ENCODE results near the gene BCL2L1.
A peak's percentile ranks its signal among the peaks of the same experiment; 100 is the strongest.
"Not testable (repeated sequence)": the region's sequence is repeated elsewhere in the genome, so short reads cannot be mapped to it uniquely, and the experiment has no call there.

Gene BCL2L1

GRCh38 chr20:31673943-31674463, 48.7 kb downstream of the BCL2L1 start:
- H3K79me1 ChIP-seq (ENCODE audit: low read length) = peaks cover 5% of the 10 kb centered on the region
- no peak overlapping the region for H3K9ac ChIP-seq (ENCODE audit: low read length)
- no CpG with 5 or more reads among the region's 2 CpGs for whole genome bisulfite sequencing (ENCODE audit: extremely low coverage, insufficient coverage, low lambda C conversion rate)
- H2AK5ac ChIP-seq (ENCODE audit: low read length) = no peak overlapping the region
- H3K23ac ChIP-seq (ENCODE audit: low read length) = no peak overlapping the region
- H2BK5ac ChIP-seq (ENCODE audit: low read length) = no peak overlapping the region
- no peak overlapping the region for H3K4ac ChIP-seq (ENCODE audit: low read depth, low read length)
- DNase-seq = no peak
- no peak overlapping the region for H3K4me3 ChIP-seq (ENCODE audit: low read length)
- no peaks in the 10 kb centered on the region for H3K36me3 ChIP-seq (ENCODE audit: control insufficient read depth, insufficient read depth, low read length)
- no peaks in the 10 kb centered on the region for H3K79me2 ChIP-seq (ENCODE audit: control insufficient read depth, insufficient read depth, low read length)
- no peak overlapping the region for H3K27ac ChIP-seq (ENCODE audit: low read depth, low read length)
- H3K18ac ChIP-seq (ENCODE audit: low read length) = no peak overlapping the region
- peaks cover 20% of the 10 kb centered on the region for H3K4me1 ChIP-seq (ENCODE audit: control insufficient read depth, low read depth, low read length)
- no peaks in the 10 kb centered on the region for H3K27me3 ChIP-seq (ENCODE audit: insufficient read depth, low read length, poor library complexity)
- H4K5ac ChIP-seq (ENCODE audit: low read length) = no peak overlapping the region
- H2BK120ac ChIP-seq (ENCODE audit: low read depth, low read length) = no peak overlapping the region
- H4K8ac ChIP-seq (ENCODE audit: low read depth, low read length) = no peak overlapping the region
- no peak overlapping the region for H3K56ac ChIP-seq (ENCODE audit: low read length)
- H2BK15ac ChIP-seq (replicated peaks; ENCODE audit: low read depth) = no peak overlapping the region
- H3K4me2 ChIP-seq (ENCODE audit: low read length) = no peak overlapping the region

DNA sequence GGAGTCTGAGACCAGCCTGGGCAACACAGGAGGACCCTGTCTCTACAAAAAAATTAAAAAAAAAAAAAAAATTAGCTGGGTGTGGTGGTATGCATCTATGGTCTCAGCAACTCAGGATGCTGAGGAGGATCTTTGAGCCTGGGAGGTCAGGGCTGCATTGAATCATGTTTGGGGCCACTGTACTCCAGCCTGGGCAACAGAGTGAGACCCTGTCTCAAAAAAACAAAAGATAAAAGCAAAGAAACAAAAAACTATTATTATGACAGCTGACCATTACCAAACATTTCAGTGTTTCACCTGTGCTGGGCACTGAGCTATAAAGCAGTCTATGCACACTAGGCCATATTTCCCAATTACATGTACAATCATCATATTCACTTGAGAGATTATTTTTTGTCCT, 49.2 kb downstream of the BCL2L1 start:
- H3K4ac ChIP-seq (ENCODE audit: low read depth, low read length) = no peak overlapping the region
- H3K9ac ChIP-seq (ENCODE audit: low read length) = no peak overlapping the region
- H4K5ac ChIP-seq (ENCODE audit: low read length) = no peak overlapping the region
- no peak for DNase-seq
- H2BK15ac ChIP-seq (replicated peaks; ENCODE audit: low read depth) = no peak overlapping the region
- no peak overlapping the region for H3K27ac ChIP-seq (ENCODE audit: low read depth, low read length)
- no peak overlapping the region for H2BK120ac ChIP-seq (ENCODE audit: low read depth, low read length)
- no peak overlapping the region for H3K4me2 ChIP-seq (ENCODE audit: low read length)
- H3K56ac ChIP-seq (ENCODE audit: low read length) = no peak overlapping the region
- no peak overlapping the region for H2BK5ac ChIP-seq (ENCODE audit: low read length)
- peaks cover 5% of the 10 kb centered on the region for H3K79me1 ChIP-seq (ENCODE audit: low read length)
- H3K27me3 ChIP-seq (ENCODE audit: insufficient read depth, low read length, poor library complexity) = no peaks in the 10 kb centered on the region
- H3K4me1 ChIP-seq (ENCODE audit: control insufficient read depth, low read depth, low read length) = peaks cover 16% of the 10 kb centered on the region
- no peak overlapping the region for H3K23ac ChIP-seq (ENCODE audit: low read length)
- no peak overlapping the region for H3K18ac ChIP-seq (ENCODE audit: low read length)
- H3K4me3 ChIP-seq (ENCODE audit: low read length) = no peak overlapping the region
- H3K36me3 ChIP-seq (ENCODE audit: control insufficient read depth, insufficient read depth, low read length) = no peaks in the 10 kb centered on the region
- H3K79me2 ChIP-seq (ENCODE audit: control insufficient read depth, insufficient read depth, low read length) = no peaks in the 10 kb centered on the region
- H4K8ac ChIP-seq (ENCODE audit: low read depth, low read length) = no peak overlapping the region
- H2AK5ac ChIP-seq (ENCODE audit: low read length) = no peak overlapping the region

DNA sequence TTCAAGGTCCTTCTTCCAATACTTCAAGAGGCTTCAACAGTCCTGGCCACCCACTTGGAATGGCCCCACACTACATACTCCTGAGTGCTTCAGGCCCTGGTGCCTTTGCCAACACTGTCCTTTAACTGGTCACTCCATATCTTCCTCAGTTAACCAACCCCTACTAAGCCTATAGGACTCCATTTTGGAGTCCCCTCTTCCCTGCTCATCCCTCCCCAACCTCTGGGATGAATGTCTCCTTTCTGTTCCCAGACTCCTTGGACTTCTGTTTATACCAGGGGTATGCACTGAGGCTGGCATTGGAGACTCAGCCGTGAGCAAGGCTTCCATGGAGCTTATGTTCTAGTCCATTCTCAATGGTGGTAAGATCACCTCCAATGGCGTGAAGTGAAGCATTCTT, 51.3 kb downstream of the BCL2L1 start:
- no peak overlapping the region for H4K8ac ChIP-seq (ENCODE audit: low read depth, low read length)
- no peak for DNase-seq
- H3K18ac ChIP-seq (ENCODE audit: low read length) = no peak overlapping the region
- no CpG with 5 or more reads among the region's 2 CpGs for WGBS (ENCODE audit: extremely low coverage, insufficient coverage, low lambda C conversion rate)
- peaks cover 2% of the 10 kb centered on the region for H3K79me1 ChIP-seq (ENCODE audit: low read length)
- no peak overlapping the region for H2BK5ac ChIP-seq (ENCODE audit: low read length)
- no peaks in the 10 kb centered on the region for H3K79me2 ChIP-seq (ENCODE audit: control insufficient read depth, insufficient read depth, low read length)
- no peak overlapping the region for H3K23ac ChIP-seq (ENCODE audit: low read length)
- no peak overlapping the region for H2AK5ac ChIP-seq (ENCODE audit: low read length)
- H3K4me1 ChIP-seq (ENCODE audit: control insufficient read depth, low read depth, low read length) = peaks cover 12% of the 10 kb centered on the region
- H3K27ac ChIP-seq (ENCODE audit: low read depth, low read length) = no peak overlapping the region
- no peak overlapping the region for H3K4me2 ChIP-seq (ENCODE audit: low read length)
- H3K27me3 ChIP-seq (ENCODE audit: insufficient read depth, low read length, poor library complexity) = no peaks in the 10 kb centered on the region
- H2BK15ac ChIP-seq (replicated peaks; ENCODE audit: low read depth) = no peak overlapping the region
- no peaks in the 10 kb centered on the region for H3K36me3 ChIP-seq (ENCODE audit: control insufficient read depth, insufficient read depth, low read length)
- H3K9ac ChIP-seq (ENCODE audit: low read length) = no peak overlapping the region
- H2BK120ac ChIP-seq (ENCODE audit: low read depth, low read length) = no peak overlapping the region
- no peak overlapping the region for H3K4me3 ChIP-seq (ENCODE audit: low read length)
- H3K4ac ChIP-seq (ENCODE audit: low read depth, low read length) = no peak overlapping the region
- H4K5ac ChIP-seq (ENCODE audit: low read length) = no peak overlapping the region
- H3K56ac ChIP-seq (ENCODE audit: low read length) = no peak overlapping the region

DNA sequence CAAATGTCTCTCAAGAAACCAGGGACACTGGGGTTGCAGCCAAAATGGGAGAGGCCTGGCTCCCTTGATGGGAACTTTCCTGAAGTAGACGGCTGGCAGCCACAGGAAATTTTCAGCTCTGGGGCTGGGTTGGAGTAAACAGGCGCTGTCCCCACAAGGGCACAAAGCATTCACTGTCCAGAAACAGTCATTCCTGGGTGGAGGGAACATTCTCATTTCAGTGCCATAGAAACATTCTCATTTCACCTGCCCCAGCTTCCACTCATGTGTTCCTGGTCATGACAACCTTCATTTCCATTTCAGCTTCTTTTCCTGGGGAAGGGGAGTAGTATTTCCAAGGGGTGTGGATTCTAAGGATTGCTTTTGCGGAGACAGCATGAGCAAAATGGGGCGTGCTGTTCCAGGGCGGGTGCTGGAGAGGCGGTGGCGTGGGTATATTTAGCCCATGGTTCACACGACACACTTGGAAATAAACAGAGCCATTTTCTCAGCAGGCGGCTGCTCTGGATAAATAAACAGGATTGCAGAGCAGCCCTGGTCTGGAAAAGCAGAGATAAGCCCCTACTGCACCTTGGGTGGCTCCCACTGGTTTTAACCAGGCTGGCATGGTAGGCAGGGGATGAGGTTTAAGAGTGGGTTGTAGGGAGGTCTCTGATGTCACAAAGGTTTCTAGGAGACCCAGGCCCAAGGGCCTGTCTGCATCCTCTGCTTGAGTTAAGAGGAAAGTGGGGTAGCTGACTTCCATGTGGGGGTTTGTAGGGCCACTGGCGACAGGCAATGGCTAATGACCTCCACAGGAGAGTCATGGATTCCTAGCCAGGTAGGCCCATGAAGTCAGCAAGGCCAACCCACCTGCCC, 52.1 kb downstream of the BCL2L1 start:
- Histone ChIP-seq H3K27ac (ENCODE audit: low read depth, low read length) (no peak overlapping the region), H3K79me1 (ENCODE audit: low read length) (no peaks in the 10 kb centered on the region), H3K4me1 (ENCODE audit: control insufficient read depth, low read depth, low read length) (peaks cover 6% of the 10 kb centered on the region), H3K23ac (ENCODE audit: low read length) (no peak overlapping the region), H3K27me3 (ENCODE audit: insufficient read depth, low read length, poor library complexity) (no peaks in the 10 kb centered on the region), H2AK5ac (ENCODE audit: low read length) (no peak overlapping the region), H3K36me3 (ENCODE audit: control insufficient read depth, insufficient read depth, low read length) (no peaks in the 10 kb centered on the region), H4K8ac (ENCODE audit: low read depth, low read length) (no peak overlapping the region), H3K4ac (ENCODE audit: low read depth, low read length) (no peak overlapping the region), H2BK15ac (replicated peaks; ENCODE audit: low read depth) (no peak overlapping the region), H4K5ac (ENCODE audit: low read length) (no peak overlapping the region), H3K18ac (ENCODE audit: low read length) (no peak overlapping the region), H3K9ac (ENCODE audit: low read length) (no peak overlapping the region), H2BK5ac (ENCODE audit: low read length) (no peak overlapping the region), H3K4me2 (ENCODE audit: low read length) (no peak overlapping the region), H2BK120ac (ENCODE audit: low read depth, low read length) (no peak overlapping the region), H3K79me2 (ENCODE audit: control insufficient read depth, insufficient read depth, low read length) (no peaks in the 10 kb centered on the region), H3K4me3 (ENCODE audit: low read length) (no peak overlapping the region), H3K56ac (ENCODE audit: low read length) (no peak overlapping the region)
- DNase-seq = peak; percentile 38
- no CpG with 5 or more reads among the region's 10 CpGs for WGBS (ENCODE audit: extremely low coverage, insufficient coverage, low lambda C conversion rate)

DNA sequence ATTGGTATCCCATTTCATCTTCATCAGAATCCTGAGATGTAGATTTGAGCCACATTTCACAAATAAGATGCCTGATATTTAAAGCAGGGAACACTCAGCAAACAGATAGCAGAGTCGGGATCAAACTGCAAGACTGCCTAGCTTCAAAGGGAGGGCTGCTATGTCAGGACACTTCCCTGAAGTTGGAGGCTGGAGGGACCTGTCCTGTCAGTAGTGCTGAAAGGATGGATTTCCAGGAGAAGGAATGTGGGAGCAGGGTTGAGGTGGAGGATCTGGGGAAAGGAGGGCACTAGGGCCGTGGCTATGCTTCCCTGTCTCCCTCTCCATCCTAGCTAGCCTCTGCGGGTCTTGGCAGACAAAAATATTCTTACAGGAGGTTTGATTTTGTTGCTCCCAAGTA, 52.8 kb downstream of the BCL2L1 start:
- H3K18ac ChIP-seq (ENCODE audit: low read length) = no peak overlapping the region
- no peak overlapping the region for H3K27ac ChIP-seq (ENCODE audit: low read depth, low read length)
- H2BK15ac ChIP-seq (replicated peaks; ENCODE audit: low read depth) = no peak overlapping the region
- no peak overlapping the region for H3K4me2 ChIP-seq (ENCODE audit: low read length)
- H3K79me1 ChIP-seq (ENCODE audit: low read length) = no peaks in the 10 kb centered on the region
- H2AK5ac ChIP-seq (ENCODE audit: low read length) = no peak overlapping the region
- no peak overlapping the region for H4K8ac ChIP-seq (ENCODE audit: low read depth, low read length)
- no peak for DNase-seq
- H2BK120ac ChIP-seq (ENCODE audit: low read depth, low read length) = no peak overlapping the region
- no peak overlapping the region for H3K4me3 ChIP-seq (ENCODE audit: low read length)
- no peak overlapping the region for H3K4ac ChIP-seq (ENCODE audit: low read depth, low read length)
- H3K79me2 ChIP-seq (ENCODE audit: control insufficient read depth, insufficient read depth, low read length) = no peaks in the 10 kb centered on the region
- H3K27me3 ChIP-seq (ENCODE audit: insufficient read depth, low read length, poor library complexity) = no peaks in the 10 kb centered on the region
- H3K4me1 ChIP-seq (ENCODE audit: control insufficient read depth, low read depth, low read length) = no peaks in the 10 kb centered on the region
- no peak overlapping the region for H3K56ac ChIP-seq (ENCODE audit: low read length)
- no peak overlapping the region for H2BK5ac ChIP-seq (ENCODE audit: low read length)
- no peak overlapping the region for H3K23ac ChIP-seq (ENCODE audit: low read length)
- WGBS (ENCODE audit: extremely low coverage, insufficient coverage, low lambda C conversion rate) = no CpG with 5 or more reads among the region's 3 CpGs
- H4K5ac ChIP-seq (ENCODE audit: low read length) = no peak overlapping the region
- H3K9ac ChIP-seq (ENCODE audit: low read length) = no peak overlapping the region
- H3K36me3 ChIP-seq (ENCODE audit: control insufficient read depth, insufficient read depth, low read length) = no peaks in the 10 kb centered on the region

DNA sequence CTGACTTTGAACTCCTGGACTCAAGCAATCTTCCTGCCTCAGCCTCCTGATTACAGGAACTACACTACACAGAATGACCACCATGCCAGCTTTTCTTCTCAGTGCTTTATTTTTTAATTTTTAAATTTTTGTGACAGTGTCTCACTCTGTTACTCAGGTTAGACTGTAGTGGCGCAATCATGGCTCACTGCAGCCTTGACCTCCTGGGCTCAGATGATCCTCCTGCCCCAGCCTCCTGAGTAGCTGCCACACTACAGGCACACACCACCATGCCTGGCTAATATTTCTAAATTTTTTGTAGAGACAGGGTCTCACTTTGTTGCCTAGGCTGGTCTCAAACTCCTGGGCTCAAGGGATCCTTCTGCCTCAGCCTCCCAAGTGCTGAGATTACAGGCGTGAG, 53.7 kb downstream of the BCL2L1 start:
- H3K9ac ChIP-seq (ENCODE audit: low read length); H3K36me3 ChIP-seq (ENCODE audit: control insufficient read depth, insufficient read depth, low read length); H3K4ac ChIP-seq (ENCODE audit: low read depth, low read length); H3K27me3 ChIP-seq (ENCODE audit: insufficient read depth, low read length, poor library complexity); DNase-seq; H3K79me2 ChIP-seq (ENCODE audit: control insufficient read depth, insufficient read depth, low read length); H2BK5ac ChIP-seq (ENCODE audit: low read length); H3K4me3 ChIP-seq (ENCODE audit: low read length); H3K18ac ChIP-seq (ENCODE audit: low read length); H2BK15ac ChIP-seq (replicated peaks; ENCODE audit: low read depth); H3K23ac ChIP-seq (ENCODE audit: low read length); H3K4me2 ChIP-seq (ENCODE audit: low read length); H3K27ac ChIP-seq (ENCODE audit: low read depth, low read length); H4K8ac ChIP-seq (ENCODE audit: low read depth, low read length); H4K5ac ChIP-seq (ENCODE audit: low read length); H2AK5ac ChIP-seq (ENCODE audit: low read length); H3K4me1 ChIP-seq (ENCODE audit: control insufficient read depth, low read depth, low read length); H3K79me1 ChIP-seq (ENCODE audit: low read length); H2BK120ac ChIP-seq (ENCODE audit: low read depth, low read length); H3K56ac ChIP-seq (ENCODE audit: low read length): not testable (repeated sequence)
- WGBS (ENCODE audit: extremely low coverage, insufficient coverage, low lambda C conversion rate) = no CpG with 5 or more reads among the region's 2 CpGs

All from mesendoderm (in vitro differentiated cells).